HuH-7 (cell line): ENCODE measurements around the gene FGA.

ENCODE experiments used
- DNase-seq: peaks from one replicate; pipeline ENCODE4 v3.0.0; 2011; ENCODE audit warnings: low spot score

Gene FGA

DNA sequence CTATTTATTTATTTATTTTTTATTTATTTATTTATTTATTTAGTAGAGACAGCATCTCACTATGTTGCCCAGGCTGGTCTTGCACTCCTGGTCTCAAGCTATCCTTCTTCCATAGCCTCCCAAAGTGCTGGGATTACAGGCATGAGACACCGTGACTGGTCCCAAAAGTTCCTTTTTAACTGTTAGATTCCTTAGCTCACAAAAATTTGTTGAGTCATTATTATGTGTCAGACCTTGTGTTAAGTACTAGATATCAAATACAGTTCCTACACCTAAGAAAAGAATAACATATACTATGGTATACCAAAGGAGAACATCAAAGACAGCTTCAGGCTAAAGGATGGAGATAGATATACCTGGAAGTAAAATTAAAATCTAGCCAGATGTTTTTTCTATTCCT, 11.6 kb downstream of the FGA start:
- no peak for DNase-seq

DNA sequence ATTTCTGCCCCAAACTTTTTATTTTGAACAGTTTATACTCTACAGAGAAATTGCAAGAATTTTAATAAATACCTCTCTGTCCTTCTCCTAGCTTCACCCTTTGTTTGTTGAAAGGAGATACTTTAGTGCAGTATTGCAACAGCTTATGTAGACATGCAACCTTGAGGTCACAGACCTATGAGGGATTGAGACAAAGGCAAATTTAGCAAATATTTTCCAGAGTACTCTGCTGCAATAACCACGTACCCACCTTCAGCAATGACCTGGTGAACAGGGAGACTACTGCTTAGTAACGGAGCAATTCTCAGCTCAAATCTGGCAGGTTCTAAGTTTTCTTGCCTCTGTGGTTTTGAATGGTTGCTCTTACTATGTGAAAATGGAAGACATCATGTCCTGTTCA, 13.2 kb downstream of the FGA start:
- peak; percentile 45 for DNase-seq

DNA sequence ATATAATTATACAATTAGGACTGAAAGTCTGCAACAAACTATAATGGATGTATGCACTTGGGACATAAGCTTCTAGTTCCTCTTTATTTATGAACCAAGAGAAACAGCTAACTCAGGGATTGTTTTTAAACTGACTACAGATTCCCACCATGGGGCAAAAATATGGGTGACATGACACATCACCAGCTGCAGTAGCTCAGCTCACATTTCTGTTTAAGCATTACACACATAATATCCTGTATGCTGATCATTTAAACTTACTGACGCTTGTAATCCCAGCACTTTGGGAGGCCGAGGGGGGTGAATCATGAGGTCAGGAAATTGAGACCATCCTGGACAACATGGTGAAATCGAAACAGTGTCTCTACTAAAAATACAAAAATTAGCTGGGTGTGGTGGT, 16.2 kb downstream of the FGA start:
- no peak for DNase-seq

DNA sequence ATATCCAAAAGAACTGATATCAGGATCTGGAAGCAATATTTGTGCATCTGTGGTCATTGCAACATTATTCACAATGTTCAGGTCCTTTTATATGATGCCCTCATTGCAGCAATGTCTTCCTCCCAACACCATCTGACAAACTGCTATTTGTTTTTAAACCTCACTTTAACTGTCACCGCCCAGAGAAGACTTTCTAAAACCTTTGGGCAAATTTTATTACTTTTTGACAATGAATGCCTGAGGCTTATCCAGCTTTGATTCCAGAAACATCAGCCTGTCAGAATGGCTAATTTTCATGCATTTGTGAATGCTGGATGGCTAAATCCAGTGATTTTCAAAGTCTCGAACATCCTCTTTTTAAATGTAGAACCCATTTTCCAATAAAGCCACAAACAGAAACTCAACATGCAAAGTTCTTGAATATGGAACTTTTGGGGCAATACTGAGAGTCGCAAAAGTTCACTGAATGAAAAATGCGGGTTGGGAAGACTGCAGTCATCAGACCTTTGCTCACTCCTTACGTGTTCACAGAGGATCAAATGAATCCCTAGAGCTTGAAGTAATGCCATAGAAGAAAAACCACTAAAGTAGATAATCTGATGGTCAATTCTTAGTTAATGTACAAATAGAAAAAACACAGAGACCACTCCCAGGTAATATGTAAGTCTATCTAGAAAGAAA, 17.2 kb downstream of the FGA start:
- no peak for DNase-seq

DNA sequence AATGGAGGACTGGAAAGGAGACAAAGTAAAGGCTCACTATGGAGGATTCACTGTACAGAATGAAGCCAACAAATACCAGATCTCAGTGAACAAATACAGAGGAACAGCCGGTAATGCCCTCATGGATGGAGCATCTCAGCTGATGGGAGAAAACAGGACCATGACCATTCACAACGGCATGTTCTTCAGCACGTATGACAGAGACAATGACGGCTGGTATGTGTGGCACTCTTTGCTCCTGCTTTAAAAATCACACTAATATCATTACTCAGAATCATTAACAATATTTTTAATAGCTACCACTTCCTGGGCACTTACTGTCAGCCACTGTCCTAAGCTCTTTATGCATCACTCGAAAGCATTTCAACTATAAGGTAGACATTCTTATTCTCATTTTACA, 21.0 kb downstream of the FGA start:
- no peak for DNase-seq

DNA sequence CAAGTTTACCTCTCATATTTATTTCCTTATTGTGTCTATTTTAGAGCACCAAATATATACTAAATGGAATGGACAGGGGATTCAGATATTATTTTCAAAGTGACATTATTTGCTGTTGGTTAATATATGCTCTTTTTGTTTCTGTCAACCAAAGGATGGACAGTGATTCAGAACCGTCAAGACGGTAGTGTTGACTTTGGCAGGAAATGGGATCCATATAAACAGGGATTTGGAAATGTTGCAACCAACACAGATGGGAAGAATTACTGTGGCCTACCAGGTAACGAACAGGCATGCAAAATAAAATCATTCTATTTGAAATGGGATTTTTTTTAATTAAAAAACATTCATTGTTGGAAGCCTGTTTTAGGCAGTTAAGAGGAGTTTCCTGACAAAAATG, 21.5 kb downstream of the FGA start:
- no peak for DNase-seq

DNA sequence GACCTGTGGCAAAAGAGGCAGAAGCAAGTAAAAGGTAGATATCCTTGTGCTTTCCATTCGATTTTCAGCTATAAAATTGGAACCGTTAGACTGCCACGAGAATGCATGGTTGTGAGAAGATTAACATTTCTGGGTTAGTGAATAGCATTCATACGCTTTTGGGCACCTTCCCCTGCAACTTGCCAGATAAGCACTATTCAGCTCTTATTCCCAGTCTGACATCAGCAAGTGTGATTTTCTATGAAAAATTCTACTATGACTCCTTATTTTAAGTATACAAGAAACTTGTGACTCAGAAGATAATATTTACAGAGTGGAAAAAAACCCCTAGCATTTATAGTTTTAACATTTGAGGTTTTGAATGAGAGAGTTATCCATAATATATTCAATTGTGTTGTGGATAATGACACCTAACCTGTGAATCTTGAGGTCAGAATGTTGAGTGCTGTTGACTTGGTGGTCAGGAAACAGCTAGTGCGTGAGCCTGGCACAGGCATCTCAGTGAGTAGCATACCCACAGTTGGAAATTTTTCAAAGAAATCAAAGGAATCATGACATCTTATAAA, 23.8 kb downstream of the FGA start:
- DNase-seq = no peak

DNA sequence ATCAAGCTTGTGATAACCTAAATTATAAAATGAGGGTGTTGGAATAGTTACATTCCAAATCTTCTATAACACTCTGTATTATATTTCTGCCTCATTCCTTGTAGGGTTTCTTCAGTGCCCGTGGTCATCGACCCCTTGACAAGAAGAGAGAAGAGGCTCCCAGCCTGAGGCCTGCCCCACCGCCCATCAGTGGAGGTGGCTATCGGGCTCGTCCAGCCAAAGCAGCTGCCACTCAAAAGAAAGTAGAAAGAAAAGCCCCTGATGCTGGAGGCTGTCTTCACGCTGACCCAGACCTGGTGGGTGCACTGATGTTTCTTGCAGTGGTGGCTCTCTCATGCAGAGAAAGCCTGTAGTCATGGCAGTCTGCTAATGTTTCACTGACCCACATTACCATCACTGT, 24.8 kb downstream of the FGA start:
- no peak for DNase-seq

DNA sequence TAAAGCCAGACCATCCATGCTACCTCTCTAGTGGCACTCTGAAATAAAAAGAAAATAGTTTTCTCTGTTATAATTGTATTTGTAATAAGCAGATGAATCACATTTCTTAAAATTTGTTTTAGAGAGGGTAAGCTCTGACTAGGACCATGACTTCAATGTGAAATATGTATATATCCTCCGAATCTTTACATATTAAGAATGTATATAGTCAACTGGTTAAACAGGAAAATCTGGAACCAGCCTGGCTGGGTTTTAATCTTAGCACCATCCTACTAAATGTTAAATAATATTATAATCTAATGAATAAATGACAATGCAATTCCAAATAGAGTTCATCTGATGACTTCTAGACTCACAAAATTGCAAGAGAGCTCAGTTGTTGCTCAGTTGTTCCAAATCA, 26.2 kb downstream of the FGA start:
- no peak for DNase-seq

DNA sequence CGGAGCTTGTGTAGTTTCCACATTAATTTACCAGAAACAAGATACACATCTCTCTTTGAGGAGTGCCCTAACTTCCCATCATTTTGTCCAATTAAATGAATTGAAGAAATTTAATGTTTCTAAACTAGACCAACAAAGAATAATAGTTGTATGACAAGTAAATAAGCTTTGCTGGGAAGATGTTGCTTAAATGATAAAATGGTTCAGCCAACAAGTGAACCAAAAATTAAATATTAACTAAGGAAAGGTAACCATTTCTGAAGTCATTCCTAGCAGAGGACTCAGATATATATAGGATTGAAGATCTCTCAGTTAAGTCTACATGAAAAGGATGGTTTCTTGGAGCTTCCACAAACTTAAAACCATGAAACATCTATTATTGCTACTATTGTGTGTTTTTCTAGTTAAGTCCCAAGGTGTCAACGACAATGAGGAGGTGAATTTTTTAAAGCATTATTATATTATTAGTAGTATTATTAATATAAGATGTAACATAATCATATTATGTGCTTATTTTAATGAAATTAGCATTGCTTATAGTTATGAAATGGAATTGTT, 27.8 kb downstream of the FGA start, which contains the start of gene FGB:
TSS of gene FGB (plus strand) at position 315 of the 558 bp plus-strand sequence. CDS start at position 323, 8 bp downstream.
- no peak for DNase-seq

DNA sequence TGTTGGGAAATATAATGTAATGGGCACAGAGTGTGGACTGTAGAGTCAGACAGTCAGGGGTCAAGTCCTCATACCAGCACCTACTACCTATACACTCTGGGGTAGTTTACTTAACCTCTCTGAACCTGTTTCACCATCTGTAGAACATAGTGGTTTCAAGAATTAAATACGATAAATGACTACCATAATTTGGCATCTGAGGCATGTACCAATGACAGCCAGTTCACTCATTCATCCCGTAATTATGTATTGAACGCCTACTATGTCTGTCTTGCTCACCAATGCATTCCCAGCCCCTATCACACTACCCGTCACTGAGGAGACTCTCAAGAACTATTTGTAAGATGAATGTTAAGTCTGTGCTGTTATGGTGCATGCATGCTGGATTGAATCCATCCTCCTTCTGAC, 29.7 kb downstream of the FGA start:
- no peak for DNase-seq

DNA sequence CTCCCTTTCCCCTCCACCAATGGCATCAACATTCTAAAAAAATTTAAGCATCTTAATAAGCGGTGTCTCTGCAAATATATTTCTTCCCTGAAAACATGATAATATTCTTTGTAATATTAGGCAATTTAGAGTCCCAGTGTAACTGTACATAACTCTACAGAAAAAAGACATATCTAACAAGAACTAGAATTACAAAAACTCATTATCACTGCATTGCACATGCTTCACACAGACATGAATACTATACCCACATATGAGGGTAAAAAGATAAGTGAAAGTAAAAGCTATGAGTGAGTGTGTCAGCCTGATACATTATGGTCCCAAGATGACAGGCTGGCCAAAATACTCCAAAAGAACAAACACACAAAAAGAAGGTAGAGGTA, 30.1 kb downstream of the FGA start:
- no peak for DNase-seq

DNA sequence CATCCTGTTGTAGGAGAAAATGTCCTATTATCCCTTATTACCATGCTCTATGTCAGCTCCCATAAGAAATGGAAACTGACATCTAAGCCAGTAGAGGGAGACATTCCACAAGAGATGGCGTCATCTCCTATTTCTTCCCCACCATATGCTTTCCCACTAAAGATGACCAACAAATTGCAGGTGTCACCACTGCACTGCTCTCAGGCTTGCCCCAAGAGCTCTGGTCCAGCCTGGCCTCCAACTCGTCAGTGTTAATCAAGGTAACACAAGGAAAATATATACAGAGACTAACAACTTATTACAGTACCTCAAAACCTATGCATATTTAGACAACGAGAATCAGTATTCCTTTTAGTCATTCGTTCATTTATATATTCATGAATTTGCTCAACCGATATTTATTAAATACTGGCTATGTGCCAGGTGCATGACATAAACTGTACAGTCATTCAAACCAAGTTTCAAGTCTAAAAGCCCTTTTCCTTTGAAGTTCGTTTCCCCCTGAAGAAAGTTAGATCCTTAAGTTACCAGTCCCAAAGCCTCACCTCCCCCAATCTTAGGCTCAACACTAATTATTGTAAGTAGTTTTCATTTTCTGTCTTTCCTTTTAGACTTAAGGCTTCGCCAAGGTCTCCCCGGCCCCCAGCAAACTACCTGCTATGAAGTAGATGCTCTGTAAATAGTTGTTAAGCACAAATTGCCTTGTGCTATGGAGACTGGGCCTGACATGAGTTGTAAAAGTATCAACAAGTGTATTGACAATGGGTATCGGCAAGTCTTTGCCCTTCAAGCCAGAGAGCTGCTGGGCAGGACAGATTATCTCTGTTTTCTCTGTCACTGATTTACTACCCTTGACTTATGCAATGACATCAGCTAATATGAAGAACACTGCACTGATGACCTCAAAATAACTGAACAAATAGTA, 30.8 kb downstream of the FGA start:
- DNase-seq = peak; percentile 34

DNA sequence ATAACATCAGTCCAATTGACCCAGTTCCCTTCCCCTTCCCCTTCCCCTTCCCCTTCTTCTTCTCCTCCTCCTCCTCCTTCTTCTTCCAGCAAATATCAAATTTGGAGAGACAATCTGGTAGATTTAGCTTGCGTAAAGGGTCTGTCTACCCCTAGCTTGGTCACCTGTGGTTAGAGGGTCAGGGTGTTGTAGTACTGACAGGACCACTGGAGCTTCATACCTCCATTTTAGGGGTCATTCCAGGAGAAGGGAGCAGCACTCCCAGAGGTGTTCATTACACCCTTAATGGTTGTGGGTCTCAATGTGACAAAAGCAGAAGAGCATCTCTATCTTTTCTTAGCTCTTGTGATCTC, 31.4 kb downstream of the FGA start:
- no peak for DNase-seq

DNA sequence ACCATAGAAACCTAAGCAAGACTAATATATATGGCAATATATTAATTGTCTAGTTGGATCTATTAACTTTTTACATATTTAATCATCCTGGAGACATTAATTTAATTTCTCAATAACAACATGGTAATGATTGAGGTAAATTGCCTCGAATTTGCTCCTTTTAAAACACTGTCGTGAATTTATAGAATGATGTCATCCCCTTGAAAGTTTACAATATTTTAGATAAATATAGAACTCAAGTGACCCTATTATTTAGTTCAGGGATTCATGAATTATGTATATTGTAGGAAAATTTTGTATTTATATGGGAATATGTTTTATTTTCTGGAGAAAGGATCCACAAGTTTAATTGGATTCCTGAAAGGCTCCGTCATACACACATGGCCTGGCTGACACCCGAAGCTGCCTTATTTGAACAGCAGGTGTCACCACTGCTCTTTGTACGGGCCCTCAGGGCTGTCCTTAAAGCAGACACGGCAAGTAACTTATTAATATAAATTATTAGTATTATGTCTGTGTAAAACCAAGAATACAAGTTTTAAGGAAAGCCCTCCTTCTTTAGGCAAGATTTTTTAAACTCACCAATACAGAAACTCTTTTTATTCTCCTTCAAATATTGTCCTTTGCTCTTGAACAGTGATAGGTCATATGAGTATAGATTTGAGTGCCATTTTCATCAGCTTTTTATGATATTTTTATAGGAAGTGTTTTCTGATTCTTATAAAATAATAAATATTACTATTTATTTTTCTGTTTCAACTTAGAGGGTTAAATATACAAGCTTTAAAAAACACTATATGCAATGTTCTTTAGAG, 38.5 kb downstream of the FGA start:
- peak; percentile 27 for DNase-seq

DNA sequence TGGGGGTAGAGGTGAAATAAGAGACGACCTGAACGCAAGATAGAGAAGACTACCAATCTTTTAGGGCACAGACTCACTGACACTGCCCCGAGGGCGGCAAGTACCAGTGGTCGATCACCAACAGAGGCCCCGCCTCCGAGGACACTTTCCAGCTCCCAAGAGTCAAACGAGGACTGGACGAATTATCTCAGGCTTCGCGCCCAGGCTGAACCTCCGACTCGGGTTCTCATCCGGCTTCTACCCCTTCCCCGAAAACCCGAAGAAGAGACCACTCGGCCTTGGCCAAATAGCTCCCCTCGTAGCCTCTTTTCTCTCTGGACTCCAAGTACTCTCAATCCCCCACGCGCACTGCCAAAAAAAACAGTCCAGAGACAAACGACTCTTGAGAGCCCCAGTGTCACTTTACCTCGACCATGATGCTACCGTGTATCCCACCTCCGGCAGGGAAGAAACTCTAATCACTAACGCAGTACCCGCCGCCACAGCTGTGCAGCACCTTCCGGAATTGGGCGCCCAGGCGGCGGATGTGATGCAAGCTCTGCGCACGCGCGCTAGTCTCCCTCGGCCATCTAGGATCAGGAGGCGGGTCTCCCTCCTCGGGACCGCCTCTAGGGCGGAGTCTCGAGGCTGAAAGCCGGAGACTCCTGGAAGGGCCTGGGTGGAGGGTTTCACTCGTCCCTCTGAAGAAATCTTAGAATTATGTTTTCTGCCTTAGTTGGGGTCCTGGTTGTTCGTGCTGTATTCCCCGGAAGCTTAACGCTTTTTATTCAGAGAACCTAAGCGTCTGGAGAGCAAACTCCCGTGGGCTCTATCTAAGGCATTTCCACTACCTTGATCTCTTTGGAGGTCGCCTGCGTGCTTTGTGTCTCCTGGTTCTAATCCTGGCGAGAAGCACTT, 40.4 kb downstream of the FGA start, which contains the start of gene PLRG1:
TSS of gene PLRG1 (minus strand) at position 507 of the 897 bp plus-strand sequence. CDS start at position 415, 92 bp downstream.
- DNase-seq = peak; percentile 75

DNA sequence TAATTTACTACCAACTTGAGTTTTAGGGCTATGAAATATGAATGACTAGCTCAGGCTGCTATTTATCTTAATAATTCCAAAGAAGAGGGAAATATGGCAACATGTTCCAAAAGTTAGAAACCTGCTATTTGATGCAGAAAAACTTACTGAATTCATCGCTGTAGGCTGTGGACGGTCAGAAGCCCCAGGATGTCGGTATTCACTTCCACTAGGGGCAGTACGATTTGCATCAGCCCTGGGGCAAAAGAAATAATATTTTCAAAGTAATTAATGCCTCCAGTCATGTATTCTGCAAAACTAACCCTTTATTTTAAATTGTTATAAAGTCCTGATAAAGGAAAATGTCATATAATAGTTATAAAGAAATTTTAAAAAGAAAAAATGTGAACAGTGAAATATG, 44.9 kb downstream of the FGA start:
- DNase-seq = no peak

DNA sequence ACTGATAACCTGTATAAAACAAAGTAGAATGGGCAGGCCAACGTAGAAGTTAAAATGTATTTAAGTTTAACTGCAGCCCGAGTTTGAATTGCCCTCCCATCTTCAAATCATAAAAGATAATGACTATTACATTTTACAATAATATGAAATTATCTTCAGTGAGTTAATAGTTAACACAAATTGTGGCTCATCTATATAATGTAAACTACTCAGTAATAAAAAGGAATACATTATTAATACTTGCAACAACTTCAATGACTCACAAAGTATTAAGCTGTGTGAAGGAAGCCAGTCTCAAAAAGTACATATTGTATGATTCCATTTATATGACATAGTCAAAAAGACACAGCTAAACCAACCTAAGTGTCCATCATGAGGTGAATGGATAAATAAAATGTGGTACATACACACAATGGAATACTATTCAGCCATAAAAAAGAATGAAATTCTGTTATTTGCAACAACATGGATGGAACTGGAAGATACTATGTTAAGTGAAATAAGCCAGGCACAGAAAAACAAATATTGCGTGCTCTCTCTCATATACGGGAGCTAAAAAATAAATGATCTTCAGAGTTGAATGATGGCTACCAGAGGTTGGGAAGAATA, 48.2 kb downstream of the FGA start:
- no peak for DNase-seq
